ENCODE results near the gene RNF144A.

GRCh38 chr2:7041421-7041820 is 124.2 kb downstream of the RNF144A start:
- TF ChIP-seq CTCF (conservative IDR thresholded peaks at IDR 0.05; ENCODE audit: low read depth, low read length) (no peak), EZH2 (IDR thresholded peaks at IDR 0.05; ENCODE audit: borderline replicate concordance, low read depth, low read length, poor library complexity, severe bottlenecking) (no peak)

Data from A673 (cell line).